Activated effector memory CD4-positive, alpha-beta T cell treated with anti-CD3 and anti-CD28 coated beads, Interleukin-2, amount 50 U/mL, for 16 hours (primary cell): ENCODE measurements around the gene AGPAT3.

Experiments
- DNase-seq: peaks from one replicate; pipeline ENCODE4 v3.0.0-alpha.2; 2020

Gene AGPAT3

DNA sequence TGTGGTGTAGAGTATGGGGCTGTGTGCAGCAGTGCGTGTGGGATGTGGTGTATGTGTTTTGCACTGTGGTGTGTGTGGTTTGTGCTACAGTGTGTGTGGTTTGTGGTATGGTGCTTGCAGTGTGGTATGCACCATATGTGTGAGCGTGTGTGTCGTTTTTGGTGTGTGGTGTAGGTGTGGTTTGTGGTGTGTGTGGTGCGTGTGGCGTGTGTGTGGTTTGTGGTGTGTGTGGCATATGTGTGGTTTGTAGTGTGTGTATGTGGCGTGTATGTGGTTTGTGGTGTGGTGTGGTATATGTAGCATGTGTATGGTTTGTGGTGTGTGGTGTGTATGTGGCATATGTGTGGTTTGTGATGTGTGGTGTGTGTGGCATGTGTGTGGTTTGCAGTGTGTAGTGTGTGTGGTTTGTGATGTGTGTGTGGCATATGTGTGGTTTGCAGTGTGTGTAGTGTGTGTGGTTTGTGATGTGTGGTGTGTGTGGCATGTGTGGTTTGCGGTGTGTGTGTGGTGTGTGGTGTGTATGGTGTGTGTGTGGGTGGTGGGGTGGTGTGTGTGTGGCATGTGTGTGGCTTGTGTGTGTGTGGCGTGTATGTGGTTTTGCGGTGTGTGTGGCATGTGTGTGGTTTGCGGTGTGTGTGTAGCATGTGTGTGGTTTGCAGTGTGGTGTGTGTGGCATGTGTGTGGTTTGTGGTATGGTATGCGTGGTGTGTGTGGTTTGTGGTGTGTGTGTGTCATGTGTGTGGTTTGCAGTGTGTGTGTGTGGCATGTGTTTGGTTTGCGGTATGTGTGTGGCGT lies 93.5 kb downstream of the AGPAT3 start:
- no peak for DNase-seq

DNA sequence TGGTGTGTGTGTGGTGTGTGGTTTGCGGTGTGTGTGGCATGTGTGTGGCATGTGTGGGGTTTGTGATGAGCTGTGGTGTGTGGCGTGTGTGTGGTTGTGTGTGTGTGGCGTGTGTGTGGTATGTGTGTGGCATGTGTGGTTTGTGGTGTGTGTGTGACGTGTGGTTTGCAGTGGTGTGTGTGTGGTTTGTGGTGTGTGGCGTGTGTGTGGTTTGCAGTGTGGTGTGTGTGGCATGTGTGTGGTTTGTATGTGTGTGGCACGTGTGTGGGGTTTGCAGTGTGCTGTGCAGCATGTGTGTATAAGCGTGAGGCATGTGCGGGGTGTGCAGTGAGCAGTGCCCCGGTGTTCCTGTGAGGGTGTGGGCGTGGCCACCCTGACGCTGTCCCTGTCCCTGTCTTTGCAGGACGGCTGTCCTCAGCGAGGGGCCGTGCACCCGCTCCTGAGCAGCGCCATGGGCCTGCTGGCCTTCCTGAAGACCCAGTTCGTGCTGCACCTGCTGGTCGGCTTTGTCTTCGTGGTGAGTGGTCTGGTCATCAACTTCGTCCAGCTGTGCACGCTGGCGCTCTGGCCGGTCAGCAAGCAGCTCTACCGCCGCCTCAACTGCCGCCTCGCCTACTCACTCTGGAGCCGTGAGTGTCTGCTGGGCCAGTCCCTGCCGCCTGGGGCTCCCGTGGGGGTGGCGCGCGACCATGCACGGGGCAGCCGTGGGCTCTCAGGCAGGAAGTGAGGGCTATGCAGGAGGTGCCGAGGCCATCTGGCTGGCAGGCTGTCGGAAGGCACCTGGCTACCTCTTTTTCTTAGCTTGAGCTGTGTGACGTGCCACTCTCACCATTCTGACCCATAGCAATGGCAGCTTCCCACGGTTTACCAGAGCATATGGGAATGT lies 94.5 kb downstream of the AGPAT3 start:
- DNase-seq, result no peak

DNA sequence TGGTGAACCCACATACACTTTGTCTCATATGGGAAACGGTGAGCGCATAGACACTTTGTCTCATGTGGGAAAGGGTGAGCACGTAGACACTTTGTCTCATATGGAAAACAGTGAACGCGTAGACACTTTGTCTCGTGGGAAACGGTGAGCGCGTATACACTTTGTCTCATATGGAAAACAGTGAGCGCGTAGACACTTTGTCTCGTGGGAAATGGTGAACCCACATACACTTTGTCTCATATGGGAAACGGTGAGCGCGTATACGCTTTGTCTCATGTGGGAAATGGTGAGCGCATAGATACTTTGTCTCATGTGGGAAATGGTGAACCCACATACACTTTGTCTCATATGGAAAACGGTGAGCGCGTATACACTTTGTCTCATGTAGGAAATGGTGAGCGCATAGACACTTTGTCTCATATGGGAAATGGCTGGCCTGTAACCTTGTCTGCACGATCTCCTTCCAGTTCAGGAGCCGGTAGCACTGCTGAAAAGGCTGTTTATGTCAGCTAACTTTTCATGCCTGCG lies 96.4 kb downstream of the AGPAT3 start:
- DNase-seq, result no peak

DNA sequence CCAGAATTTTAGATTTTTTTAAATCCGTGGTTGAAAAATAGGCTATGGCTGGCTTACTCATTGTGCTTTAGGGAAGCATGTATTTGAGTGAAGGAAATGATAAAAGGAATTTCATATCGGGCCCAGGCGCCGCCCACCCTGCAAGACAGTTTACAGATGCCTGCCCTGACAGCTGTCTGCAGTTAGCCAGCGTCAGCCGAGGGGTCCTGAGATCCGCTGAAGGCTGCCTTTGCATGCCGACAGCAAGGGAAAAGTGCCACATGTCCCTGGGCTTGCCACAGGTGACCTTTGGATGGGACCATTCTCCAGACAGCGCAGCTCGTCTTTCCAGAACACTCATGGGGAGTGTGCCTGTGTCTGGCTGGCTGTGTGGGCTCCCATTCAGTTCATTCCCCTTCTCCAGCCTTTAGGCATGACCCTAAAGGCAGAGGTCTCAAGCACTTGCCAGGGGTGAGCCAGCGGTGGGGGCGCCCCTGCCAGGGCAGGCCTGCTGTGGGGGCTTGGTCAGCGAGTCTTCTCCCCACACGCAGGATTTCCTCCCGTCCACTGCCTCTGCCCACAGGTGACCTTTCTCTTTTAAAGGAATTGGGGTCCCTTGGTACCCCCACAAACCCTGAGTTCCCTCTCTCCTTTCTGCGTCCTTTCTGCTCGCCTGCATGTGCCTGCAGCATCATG lies 101.0 kb downstream of the AGPAT3 start:
- no peak for DNase-seq

DNA sequence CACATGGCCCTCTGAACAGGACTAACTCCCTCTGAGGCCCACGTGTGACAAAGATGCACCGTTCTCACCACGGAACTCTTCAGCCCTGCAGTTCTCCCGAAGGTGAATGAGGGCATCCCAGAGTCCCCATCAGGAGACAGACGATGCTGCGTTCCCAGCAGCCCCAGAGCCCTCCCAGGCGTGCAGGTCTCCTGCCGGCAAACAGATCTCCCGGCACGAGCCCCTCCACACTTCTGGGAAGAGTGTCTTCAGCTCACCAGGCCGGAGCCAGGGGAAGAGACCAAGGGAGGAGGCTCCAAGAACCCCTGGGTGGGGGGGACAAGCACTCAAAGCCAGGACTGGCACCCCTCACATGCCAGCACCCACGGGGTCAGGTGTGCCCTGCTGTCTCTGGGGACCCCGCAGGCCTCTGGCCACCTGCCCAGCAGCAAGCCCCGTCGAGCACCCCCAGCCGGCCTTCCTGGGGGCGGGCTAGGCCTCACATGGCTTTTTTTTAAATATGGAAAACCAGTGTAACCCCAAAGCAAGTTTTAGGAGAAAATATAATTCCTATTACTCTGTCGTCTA lies 102.0 kb downstream of the AGPAT3 start:
- no peak for DNase-seq

DNA sequence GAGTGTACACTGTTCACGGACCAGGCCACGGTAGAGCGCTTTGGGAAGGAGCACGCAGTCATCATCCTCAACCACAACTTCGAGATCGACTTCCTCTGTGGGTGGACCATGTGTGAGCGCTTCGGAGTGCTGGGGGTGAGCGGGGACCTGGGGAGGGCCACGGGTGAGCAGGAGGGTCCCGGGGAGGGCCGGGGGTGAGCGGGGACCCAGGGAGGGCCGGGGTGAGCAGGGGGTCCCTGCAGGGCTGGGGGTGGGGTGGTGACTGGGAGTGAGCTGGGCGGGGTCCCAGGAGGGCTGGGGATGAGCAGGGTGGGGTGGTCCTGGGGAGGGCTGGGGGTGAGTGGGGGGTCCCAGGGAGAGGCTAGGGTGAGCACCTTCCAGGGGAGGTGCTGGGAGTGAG lies 103.0 kb downstream of the AGPAT3 start:
- DNase-seq, result no peak

DNA sequence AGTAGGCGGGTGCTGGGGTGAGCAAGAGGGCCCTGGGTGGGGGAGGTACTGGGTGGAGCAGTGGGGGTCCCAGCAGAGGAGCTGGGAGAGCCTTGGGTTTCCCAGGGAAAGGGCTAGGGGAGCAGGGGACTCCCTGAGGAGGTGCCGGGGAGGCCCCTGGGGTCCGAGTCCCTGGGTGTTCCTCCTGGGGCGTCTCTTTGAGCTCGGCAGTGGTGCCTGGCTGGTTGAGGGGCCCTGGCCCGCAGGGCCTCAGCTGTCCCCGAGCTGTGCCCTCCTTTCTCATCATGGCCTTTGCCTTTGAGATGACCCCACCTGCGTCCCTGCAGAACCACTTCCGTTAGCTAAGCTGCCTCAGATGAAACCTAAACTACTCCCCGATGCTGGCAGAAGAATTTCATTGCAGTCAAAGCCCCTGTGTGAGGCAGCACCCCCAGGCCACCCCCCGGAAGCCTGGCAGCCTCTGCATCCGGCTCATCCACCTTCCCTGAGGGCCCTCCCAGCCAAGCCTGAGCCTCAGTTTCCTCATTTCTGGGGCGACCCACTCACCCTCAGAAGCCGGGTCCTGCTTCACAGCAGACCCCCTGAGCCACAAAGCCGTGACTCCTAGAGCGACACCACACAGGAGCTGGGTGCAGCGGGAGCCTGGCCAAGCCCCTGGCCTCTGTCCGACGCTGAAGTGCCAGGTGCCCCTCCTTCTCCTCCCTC lies 103.5 kb downstream of the AGPAT3 start:
- no peak for DNase-seq

DNA sequence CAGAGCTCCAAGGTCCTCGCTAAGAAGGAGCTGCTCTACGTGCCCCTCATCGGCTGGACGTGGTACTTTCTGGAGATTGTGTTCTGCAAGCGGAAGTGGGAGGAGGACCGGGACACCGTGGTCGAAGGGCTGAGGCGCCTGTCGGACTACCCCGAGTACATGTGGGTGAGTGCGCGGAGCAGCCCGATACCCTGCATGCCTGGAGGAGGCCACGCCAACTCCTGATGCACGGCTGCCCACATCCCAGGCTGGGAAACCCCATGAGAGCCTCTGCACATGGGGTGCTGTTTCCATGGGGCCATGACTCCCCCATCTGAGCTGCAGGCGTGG lies 104.1 kb downstream of the AGPAT3 start:
- no peak for DNase-seq

DNA sequence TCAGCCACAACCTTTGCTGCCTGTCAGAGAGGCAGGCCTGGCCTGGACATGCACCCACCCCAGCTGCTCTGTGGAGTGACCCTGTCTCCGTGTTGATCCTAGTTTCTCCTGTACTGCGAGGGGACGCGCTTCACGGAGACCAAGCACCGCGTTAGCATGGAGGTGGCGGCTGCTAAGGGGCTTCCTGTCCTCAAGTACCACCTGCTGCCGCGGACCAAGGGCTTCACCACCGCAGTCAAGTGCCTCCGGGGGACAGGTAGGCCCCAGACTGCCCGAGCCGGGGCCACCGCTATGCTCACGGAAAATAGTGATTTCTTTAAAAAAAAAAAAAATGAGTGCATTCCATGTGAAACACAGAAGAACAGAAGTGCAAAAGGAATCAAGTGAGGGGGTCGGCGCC lies 105.5 kb downstream of the AGPAT3 start:
- no peak for DNase-seq

DNA sequence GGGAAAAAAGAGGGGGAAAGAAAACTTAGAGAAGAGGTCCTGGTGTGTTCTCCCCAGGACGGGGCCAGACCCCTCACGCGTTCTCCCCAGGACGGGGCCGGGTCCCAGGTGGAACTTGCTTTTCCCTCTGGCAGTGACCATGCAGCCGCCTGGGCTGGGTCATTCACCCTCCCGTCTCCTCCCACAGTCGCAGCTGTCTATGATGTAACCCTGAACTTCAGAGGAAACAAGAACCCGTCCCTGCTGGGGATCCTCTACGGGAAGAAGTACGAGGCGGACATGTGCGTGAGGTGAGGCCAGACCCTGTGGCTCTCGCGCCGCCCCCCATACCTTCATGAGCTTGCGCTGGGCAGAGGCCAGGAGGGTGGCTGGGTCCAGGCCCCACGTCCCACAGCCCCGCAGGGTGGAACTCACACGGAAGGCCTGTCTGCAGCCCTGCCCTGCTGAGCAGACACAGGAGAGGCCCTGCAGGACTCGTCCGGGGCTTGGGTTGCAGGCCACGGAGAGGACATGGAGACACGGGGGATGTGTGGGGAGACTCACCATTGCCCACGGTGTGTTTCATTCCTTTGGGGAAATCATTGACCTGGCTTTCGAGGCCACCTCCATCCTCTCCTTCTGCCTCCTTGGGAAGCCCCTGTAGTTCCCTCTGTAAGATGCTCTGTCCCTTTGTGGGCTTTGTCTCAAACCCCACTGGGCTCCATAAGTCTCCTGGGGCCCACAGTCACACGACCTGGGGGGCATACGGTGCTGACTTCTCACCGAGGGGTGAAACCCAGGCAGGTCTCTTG lies 106.4 kb downstream of the AGPAT3 start:
- DNase-seq, result no peak

DNA sequence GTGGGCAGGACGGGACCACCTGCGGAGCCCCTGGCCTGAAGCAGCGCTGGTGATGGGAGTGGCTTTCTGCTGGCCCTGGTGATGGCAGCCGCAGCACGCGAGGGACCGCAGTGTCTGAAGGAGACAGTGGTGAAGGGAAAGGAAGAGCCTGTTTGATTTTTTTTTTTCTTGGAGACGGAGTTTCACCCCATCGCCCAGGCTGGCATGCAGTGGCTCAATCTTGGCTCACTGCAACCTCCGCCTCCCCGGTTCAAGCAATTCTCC lies 106.9 kb downstream of the AGPAT3 start:
- DNase-seq, result no peak

DNA sequence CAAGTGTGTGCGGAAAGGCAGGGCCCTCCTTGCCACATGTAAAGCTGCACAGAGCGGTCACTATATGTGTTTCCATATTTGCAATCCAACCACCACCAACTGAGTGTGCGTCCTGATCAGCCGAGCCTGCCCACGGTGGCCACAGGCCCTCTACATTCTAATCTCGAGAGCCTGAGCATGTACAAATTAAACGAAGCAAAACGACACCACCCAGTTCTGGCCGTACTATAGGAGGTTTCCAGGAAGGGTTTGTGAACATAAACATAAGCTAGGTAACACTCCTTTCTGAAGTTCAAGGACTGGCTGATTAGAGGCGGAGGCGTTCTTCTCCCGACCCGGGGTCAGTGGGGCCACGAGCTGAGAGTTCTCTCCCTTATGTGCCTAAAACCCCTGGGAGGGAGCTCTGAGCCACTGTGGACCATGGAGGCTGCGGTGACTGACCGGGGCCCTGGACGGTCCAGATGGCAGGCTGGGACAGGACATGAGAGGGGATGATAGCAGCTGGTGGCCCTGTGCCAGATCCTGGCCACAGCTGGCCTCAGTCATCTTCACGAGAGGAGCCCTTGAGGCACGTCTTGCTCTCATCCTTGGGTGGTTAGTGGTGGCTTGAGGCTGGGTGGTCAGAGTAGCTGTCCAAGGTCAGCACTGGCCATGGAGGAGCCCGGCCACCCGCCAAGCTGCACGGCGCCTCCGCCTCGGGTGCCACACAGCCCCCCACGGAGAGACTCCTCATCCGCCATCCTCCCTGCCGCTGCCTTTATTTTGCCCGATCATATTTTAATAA lies 108.0 kb downstream of the AGPAT3 start:
- DNase-seq, result no peak

DNA sequence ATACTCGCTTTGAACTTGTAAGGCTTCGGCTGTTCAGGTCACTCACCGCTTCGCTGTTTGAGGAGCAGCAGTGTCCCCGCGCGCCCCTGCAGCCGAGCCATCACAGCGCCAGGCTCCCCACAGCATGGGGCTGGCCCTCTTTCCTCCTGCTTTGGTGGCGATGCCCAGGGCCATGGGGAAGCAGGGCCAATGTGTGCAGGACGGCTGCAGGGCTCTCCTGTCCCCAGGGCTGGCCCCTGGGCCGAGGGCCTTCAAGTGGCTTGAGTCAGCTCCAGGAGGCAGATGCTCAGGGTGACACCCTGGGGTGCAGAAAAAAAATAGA lies 108.6 kb downstream of the AGPAT3 start:
- DNase-seq, result no peak

DNA sequence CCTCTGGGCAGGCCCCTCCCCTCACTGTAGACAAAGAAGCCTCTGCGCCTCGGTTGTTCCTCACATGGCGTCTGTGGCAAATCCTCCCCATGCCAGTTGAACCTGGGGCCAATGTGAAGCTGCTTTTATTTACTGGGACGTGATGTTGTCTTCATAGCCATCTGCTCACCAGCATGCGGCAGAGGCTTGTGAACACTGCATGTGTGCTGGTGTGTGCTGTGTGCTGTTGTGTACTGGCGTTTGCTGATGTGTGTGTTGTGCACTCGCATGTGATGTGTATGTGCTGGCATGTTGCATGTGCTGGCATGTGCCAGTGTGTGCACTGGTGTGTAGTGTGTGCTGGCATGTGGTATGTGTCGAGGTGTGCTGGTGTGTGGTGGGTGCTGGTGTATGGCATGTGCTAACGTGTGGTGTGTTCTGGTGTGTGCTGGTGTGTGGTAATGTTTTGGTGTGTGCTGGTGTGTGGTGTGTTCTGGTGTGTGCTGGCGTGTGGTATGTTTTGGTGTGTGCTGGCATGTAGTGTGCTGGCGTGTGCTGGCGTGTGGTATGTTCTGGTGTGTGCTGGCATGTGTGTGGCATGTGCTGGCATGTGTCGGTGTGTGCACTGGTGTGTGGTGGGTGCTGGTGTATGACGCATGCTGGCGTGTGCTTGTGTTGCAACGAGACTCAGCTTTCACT lies 109.9 kb downstream of the AGPAT3 start:
- DNase-seq, result no peak

DNA sequence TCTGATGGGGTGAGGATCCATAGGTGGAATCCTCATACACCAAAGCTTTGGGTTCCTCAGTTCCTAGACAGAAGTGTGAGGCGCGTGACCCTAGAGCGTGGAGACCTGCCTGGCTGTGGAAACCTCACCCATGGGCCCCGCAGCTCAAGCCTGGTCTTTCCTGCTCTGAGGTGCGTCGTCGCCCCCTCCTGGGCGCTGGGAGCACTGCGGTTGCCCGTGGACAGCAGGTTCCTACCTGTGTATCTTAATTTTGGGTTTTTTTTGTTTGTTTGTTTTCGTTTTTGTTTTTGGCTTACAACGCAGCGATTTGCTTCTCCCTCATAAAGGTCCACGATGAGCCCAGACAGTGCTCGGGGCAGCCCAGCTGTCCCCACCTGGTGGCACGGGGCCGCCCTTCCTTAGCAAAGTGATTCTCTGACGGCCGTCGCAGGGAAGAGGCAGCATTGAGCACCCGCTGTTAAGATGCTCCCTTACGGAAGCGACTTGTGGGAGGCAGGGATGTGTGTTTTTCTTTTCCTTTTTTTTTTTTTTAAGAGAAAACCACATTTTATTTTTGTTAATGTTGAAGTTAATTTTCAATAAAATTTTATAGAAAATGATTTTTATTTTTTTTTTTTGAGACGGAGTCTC lies 110.6 kb downstream of the AGPAT3 start:
- DNase-seq, result peak; percentile 92

DNA sequence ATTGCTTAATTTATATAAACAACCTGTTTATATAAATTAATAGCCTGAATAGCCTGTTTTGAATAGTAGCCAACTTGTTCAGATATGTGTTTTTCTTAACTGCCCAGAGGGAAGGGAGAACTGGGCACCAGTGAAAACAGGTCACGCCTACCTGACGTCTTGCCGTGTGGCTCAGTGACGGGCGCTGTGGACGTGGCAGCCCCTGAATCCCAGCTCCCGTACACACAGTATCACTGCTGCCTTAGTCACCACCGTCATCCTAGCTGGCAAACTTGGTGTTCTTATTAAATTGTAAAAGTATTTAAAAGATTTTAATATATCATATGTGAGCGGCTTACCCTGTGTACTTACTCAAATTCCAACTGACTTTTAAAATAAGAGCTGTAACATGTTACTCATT lies 111.6 kb downstream of the AGPAT3 start:
- DNase-seq, result no peak

DNA sequence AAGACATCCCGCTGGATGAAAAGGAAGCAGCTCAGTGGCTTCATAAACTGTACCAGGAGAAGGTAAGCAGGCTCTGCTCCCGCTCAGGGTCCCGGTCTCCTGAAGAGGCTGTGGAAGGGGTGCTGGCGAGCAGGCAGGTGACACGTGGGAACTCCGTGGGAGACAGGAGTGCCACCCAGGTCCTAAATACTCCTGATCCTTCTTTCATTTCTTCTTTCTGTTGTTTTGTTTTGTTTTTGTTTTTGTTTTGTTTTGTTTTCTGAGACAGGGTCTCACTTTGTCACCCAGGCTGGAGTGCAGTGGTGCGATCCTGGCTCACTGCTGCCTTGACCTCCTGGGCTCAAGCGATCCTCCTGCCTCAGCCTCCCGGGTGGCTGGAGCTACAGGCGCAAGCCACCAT lies 113.0 kb downstream of the AGPAT3 start:
- DNase-seq, result no peak

DNA sequence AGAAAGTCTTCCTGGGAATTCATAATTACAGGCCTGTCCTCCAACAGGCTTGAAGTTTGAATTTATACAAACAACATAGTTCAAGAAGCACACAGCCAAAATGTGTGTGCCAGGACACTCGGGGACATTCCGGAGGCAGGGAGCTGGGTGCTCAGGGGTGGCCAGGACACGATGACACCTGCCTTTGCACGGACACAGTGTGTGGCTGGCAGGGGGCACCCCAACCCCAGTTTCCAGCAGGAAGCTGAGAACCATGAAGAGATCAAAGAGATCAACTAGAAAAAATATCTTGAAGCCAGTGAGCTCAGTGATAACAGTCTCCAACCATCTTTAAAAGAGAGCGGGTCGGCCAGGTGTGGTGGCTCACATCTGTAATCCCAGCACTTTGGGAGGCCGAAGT lies 114.6 kb downstream of the AGPAT3 start:
- no peak for DNase-seq

DNA sequence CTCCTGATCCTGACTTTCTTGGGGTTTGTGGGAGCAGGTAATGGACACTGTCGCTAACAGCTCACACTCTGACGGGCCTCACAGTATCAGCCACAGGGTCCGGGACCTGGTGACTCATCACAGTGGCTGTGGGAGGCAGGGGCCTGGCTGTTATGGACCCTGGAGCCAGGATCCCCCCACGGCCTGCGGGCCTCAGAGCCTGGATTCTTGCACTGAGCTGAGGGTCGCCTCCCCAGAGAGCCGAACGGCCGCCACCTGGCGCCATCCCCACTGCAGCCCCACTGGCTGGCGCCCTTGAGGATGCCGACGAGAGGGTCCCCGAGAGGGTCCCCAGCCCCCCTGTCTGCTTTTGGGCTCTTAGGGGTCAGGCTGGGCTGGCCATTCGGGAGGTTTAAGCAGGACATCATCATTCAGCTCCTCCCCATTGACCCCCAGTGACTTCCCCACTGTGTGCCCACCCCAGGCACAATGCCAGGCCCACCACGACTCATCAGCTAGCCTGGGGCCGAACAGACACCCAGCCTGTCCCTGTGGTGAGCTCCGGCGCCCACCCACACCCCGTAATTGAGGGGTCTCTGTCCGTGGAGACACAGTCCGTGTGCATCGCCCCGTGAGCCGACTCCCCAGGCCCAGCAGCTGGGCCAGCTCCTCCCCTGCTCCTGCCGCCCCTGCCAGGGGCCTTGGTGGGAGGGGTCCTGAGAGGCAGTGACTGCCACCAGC lies 116.3 kb downstream of the AGPAT3 start:
- DNase-seq, result no peak

DNA sequence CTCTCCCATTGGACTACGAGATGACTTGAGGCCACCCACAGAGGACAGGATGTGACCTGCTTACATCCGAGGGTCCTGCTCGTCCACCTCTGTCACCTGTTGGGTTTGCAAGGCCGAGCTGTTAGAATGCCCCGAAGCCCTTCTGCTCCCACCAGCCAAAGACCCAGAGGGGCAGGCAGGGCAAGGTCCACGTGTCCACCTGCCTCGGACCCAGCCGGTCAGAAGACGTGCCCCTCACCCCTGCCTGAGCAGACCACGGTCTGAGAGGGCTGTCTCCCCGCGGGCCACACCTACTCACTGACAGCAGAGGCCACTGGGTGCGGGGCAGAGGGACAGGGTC lies 116.8 kb downstream of the AGPAT3 start:
- no peak for DNase-seq
